RWPE2 (cell line): ENCODE results near the gene PLEKHG3.

ENCODE experiments used
- ATAC-seq: fragments of 200-7000 bp; cut with Tn5 transposase; 3 replicates; pipeline ENCODE4 v1.9.1; 2021; ENCODE audit warnings: low read depth
- DNase-seq: peaks from one replicate; pipeline ENCODE4 v3.0.0-alpha.2; 2020; ENCODE audit warnings: low spot score
- H3K27ac ChIP-seq: fragments of 450-650 bp; 2 replicates; pipeline ENCODE4 v1.5.1; 2017; ENCODE audit warnings: mild to moderate bottlenecking; ENCODE audit not compliant: poor library complexity, severe bottlenecking
- H3K27me3 ChIP-seq: fragments of 250-450 bp; sonication (Bioruptor Pico); 2 replicates; pipeline ENCODE4 v1.5.1; 2021; ENCODE audit warnings: mild to moderate bottlenecking, moderate library complexity; ENCODE audit not compliant: insufficient read depth, poor library complexity, severe bottlenecking
- H3K36me3 ChIP-seq: fragments of 250-450 bp; sonication (Bioruptor Pico); 2 replicates; pipeline ENCODE4 v1.5.1; 2020; ENCODE audit warnings: low read depth, mild to moderate bottlenecking, moderate library complexity
- H3K4me1 ChIP-seq: fragments of 250-450 bp; sonication (Bioruptor Pico); 2 replicates; pipeline ENCODE4 v1.5.1; 2021; ENCODE audit warnings: mild to moderate bottlenecking, moderate library complexity; ENCODE audit not compliant: insufficient read depth, poor library complexity, severe bottlenecking
- H3K4me3 ChIP-seq: fragments of 250-450 bp; sonication (Bioruptor Pico); 2 replicates; pipeline ENCODE4 v1.5.1; 2021; ENCODE audit warnings: mild to moderate bottlenecking, moderate library complexity; ENCODE audit not compliant: severe bottlenecking
- H3K9me3 ChIP-seq: fragments of 250-450 bp; sonication (Bioruptor Pico); 2 replicates; pipeline ENCODE4 v1.5.1; 2021; ENCODE audit warnings: mild to moderate bottlenecking, moderate library complexity; ENCODE audit not compliant: severe bottlenecking
- TF ChIP-seq, protein P1 (sequence below): fragments of 450-650 bp; IDR thresholded peaks from one replicate; pipeline ENCODE4 v1.5.1; 2017; ENCODE audit warnings: mild to moderate bottlenecking, moderate library complexity; ENCODE audit not compliant: poor library complexity, severe bottlenecking

The PLEKHG3 gene

DNA sequence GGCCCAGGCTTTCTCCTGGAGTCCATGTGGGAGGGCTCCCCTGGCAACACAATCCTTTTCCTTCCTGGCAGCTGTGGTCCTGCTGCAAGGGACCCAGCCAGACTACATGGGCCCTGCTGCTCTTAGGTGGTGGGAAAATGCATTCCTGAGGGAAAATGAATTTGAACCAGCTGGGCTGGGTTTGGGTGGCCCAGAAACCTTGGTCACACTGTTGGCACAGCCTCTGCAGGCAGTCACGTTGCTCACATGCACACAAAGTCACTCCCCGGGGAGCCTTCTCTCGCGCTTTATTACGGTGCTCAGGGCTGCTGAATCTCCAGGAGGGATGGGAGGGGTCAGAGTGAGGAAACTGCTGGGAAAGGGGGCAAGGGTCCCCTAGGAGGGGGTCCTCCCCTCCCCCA, 17.2 kb downstream of the PLEKHG3 start:
- Histone ChIP-seq H3K36me3 (peaks cover 29% of the 10 kb centered on the region), H3K4me3 (no peak overlapping the region), H3K4me1 (peaks cover 100% of the 10 kb centered on the region), H3K9me3 (no peaks in the 10 kb centered on the region), H3K27me3 (no peaks in the 10 kb centered on the region), H3K27ac (peak overlapping the region; percentile 93)
- TF ChIP-seq, protein P1, sequence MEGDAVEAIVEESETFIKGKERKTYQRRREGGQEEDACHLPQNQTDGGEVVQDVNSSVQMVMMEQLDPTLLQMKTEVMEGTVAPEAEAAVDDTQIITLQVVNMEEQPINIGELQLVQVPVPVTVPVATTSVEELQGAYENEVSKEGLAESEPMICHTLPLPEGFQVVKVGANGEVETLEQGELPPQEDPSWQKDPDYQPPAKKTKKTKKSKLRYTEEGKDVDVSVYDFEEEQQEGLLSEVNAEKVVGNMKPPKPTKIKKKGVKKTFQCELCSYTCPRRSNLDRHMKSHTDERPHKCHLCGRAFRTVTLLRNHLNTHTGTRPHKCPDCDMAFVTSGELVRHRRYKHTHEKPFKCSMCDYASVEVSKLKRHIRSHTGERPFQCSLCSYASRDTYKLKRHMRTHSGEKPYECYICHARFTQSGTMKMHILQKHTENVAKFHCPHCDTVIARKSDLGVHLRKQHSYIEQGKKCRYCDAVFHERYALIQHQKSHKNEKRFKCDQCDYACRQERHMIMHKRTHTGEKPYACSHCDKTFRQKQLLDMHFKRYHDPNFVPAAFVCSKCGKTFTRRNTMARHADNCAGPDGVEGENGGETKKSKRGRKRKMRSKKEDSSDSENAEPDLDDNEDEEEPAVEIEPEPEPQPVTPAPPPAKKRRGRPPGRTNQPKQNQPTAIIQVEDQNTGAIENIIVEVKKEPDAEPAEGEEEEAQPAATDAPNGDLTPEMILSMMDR: no peak
- DNase-seq (peak; percentile 44), ATAC-seq (no peak)

DNA sequence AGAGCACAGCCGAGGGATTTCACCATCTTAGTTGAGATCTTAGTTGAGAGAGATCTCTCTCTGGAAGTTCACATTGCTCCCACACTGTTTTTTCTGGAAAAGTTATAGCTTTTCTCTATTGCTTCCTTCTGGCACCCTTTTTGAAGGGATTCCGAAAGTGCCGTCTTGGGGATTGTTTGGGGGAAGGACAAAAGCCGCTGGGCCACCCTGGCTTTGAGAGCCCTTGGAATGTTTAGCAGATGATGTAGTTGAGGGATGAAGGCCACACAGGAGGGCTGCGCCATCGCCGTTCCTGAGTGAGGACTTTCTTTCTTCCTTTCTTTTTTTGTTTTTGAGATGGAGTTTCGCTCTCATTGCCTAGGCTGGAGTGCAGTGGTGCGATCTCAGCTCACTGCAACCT, 17.7 kb downstream of the PLEKHG3 start:
- H3K4me3 ChIP-seq: no peak overlapping the region
- peak overlapping the region; percentile 93 for H3K27ac ChIP-seq
- H3K4me1 ChIP-seq: peaks cover 98% of the 10 kb centered on the region
- H3K27me3 ChIP-seq: no peaks in the 10 kb centered on the region
- no peaks in the 10 kb centered on the region for H3K9me3 ChIP-seq
- peaks cover 30% of the 10 kb centered on the region for H3K36me3 ChIP-seq
- ATAC-seq (no peak), DNase-seq (peak; percentile 29)
- TF ChIP-seq, protein P1: no peak

DNA sequence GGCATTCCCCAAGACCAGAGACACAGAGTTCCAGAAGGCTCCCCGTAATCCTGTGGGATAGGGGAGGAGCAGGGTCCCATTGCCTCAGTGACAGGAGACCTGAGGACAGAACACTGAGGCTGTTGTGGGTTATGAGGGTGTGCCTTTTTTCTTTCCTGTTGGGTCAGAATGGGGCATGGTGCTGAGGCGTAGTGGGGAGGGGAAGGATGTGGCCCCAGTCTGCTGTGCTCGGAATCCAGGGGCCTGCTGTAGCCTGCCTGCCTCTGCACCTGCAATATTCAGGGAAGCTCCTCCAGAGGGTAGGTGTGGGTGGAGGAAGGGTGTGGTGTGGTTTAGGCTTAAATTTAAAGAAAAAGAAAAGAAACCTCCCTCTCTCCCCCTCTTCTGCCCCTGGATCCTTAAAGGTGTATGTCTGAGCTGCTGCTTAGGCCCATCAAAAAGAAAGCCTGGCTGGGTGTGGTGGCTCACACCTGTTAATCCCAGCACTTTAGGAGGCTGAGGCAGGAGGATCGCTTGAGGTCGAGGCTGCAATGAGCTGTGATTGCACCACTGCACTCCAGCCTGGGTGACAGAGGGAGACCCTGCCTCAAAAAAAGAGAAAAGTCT, 18.7 kb downstream of the PLEKHG3 start:
- Histone ChIP-seq H3K9me3 (no peaks in the 10 kb centered on the region), H3K4me3 (no peak overlapping the region), H3K4me1 (peaks cover 91% of the 10 kb centered on the region), H3K36me3 (peaks cover 39% of the 10 kb centered on the region), H3K27ac (peak overlapping the region; percentile 93), H3K27me3 (no peaks in the 10 kb centered on the region)
- peak; percentile 91 for DNase-seq
- peak; percentile 55 for ATAC-seq
- TF ChIP-seq, protein P1: no peak

DNA sequence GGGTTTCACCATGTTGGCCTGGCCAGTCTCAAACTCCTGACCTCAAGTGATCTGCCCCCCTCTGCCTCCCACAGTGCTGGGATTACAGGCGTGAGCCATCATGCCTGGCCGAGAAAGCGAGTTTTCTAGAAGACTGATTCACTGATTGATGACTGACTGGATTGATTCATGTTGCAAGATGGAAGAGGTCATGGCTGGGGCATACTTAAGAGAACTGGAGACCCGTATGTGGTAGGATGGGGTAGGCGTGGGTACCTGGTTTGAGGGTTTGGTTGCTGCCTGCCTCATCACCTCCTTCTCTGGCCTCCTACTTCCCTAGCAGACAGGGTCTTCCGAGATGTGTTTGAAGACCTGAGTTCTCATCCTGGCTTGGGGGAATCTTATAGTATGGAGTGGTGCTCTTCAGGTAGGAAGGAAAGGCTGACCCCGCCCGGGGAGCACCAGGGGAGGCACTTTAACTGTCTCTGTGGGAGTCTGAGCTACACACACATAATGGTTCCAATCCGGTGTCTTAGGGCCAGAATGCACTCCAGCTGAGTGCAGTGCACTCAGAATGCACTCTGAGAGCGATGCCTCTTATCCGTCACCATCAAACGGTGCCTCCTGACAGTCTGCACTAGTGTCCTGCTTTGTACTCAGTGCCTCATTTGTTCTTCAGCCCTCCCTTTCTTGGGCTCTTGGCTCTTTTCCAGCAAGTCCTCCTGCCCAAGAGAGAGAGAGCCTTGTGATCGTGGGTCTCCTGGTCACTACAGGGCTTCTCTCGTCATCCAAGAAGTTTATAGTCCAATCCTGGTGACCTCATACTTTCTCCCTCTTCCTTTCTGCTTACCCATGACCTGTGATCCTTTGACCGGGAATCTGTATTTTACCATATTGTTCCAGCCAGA, 19.7 kb downstream of the PLEKHG3 start:
- Histone ChIP-seq H3K27me3 (no peaks in the 10 kb centered on the region), H3K4me1 (peaks cover 81% of the 10 kb centered on the region), H3K4me3 (no peak overlapping the region), H3K27ac (peak overlapping the region; percentile 93), H3K36me3 (peaks cover 48% of the 10 kb centered on the region), H3K9me3 (no peaks in the 10 kb centered on the region)
- DNase-seq: peak; percentile 44
- ATAC-seq: no peak
- TF ChIP-seq, protein P1: no peak
